ENCODE data around the gene LLGL2. TPM values are rescaled to one million over a fixed set of nuclear protein-coding genes. Genes with fewer than 3 reads are reported as not detected.

Gene LLGL2
- total RNA-seq, 1 donor from 2014 or later = 0.75 TPM

DNA sequence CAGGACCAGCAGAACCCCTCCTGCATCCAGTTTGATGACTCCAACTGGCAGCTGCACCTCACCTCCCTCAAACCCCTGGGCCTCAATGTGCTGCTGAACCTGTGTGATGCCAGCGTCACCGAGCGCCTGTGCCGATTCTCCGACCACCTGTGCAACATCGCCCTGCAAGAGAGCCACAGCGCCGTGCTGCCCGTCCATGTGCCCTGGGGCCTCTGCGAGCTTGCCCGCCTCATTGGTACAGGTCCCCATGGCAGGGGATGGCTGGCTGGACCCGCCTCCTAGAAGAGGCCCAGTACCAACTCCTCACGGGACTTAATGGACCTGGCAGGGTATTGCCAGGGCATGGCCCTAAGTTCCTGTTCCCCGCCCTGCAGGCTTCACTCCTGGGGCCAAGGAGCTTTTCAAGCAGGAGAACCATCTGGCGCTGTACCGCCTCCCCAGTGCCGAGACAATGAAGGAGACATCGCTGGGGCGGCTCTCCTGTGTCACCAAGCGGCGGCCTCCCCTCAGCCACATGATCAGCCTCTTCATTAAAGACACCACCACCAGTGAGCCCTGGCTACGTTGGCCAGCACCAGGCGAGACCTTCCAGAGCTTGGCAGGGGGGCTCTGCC lies 32.8 kb upstream of the LLGL2 start:
- no peak for DNase-seq (ENCODE audit: low read depth)

DNA sequence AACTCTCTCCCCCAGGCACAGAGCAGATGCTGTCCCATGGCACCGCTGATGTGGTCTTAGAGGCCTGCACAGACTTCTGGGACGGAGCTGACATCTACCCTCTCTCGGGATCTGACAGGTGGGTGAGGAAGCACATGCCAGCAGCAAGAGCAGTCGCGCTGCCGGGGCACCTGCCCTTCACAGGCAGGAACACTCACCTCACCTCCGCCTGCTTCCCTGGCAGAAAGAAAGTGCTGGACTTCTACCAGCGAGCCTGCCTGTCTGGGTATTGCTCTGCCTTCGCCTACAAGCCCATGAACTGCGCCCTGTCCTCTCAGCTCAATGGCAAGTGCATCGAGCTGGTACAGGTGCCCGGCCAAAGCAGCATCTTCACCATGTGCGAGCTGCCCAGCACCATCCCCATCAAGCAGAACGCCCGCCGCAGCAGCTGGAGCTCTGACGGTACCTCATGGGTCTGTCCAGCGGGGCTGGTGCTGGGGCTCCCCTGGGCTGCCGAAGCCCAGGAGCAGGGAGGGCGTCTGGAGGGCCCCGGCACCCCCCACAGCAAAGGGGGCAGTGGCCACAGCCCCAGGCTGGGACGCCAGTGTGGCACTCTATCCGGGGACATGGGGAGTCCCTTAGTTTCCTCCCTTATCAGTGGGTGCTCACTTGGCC lies 31.9 kb upstream of the LLGL2 start:
- DNase-seq (ENCODE audit: low read depth) = no peak

DNA sequence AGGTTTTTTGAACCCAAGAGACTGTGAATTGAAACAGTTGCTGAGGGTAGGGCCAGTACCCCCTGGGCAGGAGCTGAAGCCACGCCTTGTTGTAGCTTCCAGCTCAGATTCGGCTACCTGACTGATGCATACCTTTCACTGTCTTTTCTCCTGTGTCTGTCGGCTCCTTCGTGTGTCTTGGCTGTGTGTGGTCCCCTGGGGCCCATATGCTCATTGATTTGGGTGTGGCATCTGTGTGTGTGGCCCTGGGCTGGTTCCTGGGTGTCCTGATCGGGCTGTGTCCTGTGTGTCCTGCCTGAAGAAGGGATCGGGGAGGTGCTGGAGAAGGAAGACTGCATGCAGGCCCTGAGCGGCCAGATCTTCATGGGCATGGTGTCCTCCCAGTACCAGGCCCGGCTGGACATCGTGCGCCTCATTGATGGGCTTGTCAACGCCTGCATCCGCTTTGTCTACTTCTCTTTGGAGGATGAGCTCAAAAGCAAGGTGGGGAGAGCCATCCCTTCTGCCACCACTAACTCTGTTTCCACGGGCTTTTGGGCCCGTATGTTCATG lies 31.1 kb upstream of the LLGL2 start:
- no peak for DNase-seq (ENCODE audit: low read depth)

DNA sequence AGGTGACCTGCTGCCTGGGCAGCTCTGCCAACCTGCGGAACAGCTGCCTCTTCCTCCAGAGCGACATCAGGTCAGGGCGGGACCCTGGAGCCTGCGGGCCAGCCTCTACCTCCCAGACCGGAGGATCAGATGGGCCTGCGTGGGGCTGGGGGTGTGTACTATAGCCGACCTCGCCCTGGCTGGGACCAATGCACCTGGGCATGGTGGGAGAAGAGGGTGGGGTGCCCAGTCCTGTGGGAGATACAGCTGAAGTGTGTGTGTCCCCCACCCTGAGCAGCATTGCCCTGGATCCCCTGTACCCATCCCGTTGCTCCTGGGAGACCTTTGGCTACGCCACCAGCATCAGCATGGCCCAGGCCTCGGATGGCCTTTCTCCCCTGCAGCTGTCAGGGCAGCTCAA lies 29.5 kb upstream of the LLGL2 start:
- DNase-seq (ENCODE audit: low read depth) = no peak

DNA sequence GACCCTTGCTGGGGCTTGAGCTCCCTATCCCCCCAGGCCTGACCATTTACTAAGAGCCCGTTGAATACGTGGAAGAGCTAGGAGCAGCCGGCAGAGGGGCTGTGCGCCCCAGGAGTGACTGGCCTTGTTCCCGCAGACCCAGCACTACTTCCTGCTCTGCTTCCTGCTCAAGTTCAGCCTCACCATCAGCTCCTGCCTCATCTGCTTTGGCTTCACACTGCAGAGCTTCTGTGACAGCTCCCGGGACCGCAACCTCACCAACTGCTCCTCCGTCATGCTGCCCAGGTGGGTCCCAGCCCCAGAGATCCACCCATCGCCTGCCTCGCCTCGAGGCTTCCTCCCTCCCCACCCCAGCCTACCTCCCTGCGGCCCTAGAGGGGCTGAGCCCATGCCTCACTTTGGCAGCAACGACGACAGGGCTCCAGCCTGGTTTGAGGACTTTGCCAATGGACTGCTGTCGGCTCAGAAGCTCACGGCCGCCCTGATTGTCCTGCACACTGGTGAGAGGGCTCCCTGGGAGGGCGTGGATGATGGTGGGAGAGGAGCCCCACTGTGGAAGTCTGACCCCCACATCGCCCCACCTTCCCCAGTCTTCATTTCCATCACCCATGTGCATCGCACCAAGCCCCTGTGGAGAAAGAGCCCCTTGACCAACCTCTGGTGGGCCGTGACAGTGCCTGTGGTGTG lies 27.3 kb upstream of the LLGL2 start:
- no peak for DNase-seq (ENCODE audit: low read depth)

DNA sequence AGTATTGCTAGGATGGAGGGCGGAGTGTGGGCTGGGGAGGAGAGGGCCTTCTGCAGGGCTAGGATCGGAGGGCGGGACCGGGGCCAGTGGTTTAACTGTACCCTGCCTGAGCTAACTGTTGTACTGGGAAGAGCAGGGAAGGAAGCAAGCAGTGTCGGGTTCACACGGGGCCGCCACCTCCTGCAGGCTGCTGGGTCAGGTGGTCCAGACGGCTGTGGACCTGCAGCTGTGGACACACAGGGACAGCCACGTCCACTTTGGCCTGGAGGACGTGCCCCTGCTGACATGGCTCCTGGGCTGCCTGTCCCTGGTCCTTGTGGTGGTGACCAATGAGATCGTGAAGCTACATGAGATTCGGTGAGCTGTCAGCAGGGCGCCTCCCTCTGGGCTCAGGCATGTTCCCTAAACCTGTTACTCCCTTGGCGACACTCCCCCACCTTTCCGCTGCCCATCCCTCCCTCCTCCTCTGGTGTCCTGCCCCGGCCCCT lies 26.7 kb upstream of the LLGL2 start:
- DNase-seq (ENCODE audit: low read depth) = peak; percentile 55

DNA sequence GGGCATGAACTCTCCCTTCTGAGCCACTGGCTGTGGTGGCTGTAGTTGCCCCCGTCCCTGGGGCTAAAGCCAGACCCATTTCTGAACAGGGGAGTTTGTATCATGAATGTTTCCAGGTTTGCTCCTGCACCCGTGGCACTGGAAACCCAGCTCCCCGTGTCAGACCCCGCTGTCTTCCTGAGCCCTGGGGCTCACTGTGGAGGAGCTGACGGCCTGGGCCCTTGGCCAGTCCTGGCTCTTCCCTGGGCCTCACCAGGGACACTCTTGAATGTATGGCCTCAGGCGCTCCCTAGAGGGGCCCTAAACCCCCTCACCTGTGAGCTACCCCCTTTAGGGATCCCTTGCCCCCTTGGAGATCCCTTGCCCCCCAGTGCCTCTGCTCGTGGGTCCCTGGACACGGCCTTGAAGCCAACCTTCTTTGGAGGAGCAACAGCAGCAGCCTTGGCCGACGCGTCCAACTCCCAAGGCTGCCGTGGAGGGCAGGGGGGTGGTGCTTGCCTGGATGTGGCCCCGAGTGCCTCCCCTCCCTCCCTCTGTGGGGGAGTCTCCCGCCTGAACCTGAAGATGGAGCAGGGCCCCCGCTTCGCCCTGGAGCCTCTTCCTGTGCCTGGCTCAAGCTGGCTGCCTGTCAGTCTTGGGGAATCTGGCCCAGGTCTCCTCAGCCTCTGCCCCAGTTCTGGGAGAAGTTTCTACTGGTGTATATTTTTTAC lies 26.0 kb upstream of the LLGL2 start:
- DNase-seq (ENCODE audit: low read depth) = no peak

DNA sequence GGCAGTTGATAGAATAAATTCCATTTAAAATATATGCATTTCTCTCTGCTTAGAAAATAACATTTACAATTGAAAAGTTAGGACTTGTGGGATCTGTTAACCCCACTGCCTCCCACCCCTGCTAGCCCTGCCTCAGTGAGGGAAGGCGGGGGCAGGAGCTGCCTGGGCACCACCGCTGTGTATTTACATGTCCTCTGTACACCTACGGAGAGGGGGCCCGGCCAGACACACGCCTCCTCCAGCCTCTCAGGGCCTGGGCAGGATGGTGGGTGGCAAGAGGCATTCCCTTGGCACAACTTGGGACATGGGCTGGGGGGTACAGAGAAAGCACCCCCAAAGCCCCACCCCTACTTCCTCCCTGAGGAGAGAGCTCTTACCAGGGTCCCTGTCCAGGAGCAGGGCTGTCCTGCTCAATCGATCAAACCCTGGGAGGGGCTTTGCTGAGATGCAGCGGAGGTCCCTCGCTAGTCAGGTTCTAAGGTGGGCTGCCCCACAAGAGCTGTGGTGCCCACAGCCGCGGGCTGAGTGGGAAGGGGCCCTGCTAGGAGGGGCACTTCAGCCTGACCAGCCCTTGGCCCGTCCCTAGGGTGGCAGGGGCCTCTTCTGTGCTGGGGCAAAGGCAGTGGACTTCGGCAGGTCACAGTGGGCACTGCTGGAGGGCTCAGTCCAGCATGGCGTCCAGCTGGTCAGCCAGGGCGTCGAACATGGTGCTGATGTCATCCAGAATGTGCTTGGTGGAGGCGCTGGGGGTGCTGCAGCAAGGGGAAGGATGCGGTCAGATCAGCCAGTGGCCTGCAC lies 24.9 kb upstream of the LLGL2 start:
- DNase-seq (ENCODE audit: low read depth) = no peak

DNA sequence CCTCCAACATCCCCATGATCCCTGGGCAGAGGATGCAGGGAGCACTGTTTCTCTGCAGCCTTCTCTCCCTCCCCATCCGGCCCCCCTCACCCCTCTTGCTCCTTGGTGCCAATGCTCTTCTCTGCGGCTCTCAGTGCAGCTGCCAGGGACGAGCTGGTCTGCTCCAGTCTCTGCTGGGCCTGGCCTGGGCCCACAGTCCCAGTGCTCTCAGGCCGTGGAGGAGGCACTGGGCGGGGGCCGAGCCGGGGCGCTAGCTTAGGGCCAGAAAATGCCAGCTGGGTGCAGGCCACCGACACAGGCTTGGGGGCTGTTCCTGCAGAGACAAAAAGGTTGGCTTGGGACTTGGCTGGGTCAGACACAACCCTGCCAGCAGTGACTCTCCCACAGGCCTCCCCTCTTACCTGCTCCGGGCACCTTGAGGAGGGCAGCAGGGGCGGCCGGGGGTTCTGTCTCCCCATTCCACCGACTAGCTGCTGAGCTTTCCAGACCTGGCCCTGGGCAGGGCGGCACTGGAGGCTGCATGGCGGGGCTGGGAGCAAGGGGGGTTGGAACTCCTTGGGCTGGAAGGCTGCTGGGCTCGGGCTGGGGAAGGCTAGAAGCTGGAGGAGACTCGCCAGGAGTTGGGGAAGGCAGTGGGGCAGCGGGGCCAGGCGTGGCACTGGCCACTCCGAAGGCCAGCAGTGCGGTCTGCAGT lies 24.0 kb upstream of the LLGL2 start:
- no peak for DNase-seq (ENCODE audit: low read depth)

DNA sequence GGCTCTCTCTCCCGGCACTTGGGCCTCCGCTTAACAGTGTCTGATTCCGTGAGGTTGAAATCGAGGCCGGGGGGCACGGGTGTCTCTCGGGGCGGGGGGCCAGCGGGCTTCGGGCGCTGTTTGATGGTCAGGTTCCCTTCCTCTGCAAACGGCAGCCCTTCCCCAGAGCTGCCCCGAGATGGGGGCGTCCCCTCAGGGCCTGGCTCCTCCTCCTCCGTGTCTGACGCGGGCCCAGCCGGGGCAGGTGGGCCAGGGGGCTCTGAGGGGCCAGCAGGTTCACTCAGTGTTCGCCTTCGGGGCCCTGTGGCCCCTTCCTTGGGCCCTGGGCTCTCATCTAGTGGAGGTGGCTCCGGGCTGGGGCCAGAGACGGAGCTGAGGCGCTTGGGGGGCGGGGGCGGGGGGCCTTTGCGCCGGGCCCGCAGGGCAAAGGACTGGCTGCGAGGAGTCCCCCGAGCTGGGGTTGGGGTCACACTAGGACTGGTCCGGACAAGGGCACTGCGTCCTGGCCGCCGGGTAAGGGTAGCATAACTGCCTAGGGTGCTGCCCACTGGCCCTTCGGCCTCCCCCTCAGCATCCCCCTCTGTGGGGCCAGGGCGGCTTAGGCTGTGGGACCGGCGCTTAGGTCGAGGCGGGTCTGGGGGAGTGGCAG lies 23.3 kb upstream of the LLGL2 start:
- no peak for DNase-seq (ENCODE audit: low read depth)

DNA sequence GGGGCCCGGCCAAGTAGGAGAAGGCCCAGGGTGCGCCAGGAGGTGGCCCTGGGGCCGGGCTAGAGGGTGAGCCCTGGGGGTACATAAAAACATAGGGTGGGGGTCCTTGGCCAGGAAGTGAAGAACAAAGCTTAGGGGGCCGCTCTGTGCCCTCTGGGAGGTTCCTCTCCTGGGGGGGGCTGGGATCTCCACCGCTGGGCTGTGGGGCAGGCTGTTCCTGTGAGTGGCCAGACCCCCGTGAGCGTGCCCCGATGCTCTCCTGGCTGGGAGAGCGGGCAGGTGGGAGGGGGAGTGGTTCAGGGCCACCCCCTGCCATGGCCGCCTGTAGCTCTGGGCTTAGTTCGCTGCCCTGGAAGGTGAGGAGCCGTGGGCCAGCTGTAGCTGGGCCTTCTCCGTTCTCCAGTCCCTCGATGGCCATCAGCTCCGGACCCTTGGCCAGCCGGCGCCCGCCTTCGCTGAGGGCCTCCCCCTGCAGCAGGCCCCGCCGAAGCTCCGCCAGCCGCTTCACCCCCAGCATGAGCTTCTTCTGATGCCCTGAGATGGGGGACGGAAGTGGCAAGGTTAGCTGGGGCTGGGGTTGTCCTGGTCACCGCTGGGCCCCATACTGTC lies 22.7 kb upstream of the LLGL2 start:
- no peak for DNase-seq (ENCODE audit: low read depth)

DNA sequence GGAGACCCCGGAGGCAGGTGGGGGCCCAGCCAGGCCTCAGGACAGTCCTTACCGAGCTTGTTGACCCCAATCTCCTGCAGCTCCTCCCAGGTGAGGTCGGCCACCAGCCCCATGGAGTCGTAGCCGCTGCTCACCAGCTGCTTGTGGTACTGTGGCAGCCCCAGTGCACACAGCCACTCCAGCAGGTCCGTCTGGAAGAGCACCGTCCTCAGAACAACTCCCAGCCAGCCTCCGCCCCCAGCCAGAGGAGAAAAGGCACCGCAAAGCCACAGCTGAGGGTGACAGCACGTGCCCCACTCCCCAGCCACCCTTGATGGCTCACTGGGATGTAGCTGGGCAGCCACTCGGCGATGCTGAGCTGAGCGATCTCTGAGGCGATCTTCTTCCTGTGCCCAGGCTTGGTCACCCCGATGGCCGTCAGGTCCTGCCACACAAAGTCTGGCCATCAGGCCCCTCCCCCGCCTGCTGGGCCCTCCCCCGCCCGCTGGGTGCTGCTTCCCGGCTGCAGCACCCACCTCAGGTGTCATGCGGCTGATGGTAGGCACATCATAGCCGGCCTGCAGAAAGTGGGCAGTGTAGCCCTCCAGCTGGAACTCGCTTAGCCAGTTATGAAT lies 22.1 kb upstream of the LLGL2 start:
- no peak for DNase-seq (ENCODE audit: low read depth)

DNA sequence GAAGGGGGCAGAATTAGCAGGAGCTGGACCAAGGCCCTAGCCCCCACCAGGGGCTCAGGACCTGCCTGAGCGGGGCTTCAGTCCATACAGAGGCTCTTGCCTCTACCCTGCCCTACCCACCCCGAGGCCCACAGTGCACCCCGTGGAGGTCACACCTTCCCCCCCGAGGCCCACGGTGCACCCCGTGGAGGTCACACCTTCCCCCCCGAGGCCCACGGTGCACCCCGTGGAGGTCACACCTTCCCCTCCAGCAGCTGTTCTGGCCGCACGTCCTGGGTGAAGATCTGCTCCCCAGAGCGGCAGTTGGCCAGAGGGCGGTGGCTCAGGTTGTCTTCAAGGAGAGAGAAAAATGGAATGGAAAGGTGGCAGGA lies 21.5 kb upstream of the LLGL2 start:
- DNase-seq (ENCODE audit: low read depth) = no peak

DNA sequence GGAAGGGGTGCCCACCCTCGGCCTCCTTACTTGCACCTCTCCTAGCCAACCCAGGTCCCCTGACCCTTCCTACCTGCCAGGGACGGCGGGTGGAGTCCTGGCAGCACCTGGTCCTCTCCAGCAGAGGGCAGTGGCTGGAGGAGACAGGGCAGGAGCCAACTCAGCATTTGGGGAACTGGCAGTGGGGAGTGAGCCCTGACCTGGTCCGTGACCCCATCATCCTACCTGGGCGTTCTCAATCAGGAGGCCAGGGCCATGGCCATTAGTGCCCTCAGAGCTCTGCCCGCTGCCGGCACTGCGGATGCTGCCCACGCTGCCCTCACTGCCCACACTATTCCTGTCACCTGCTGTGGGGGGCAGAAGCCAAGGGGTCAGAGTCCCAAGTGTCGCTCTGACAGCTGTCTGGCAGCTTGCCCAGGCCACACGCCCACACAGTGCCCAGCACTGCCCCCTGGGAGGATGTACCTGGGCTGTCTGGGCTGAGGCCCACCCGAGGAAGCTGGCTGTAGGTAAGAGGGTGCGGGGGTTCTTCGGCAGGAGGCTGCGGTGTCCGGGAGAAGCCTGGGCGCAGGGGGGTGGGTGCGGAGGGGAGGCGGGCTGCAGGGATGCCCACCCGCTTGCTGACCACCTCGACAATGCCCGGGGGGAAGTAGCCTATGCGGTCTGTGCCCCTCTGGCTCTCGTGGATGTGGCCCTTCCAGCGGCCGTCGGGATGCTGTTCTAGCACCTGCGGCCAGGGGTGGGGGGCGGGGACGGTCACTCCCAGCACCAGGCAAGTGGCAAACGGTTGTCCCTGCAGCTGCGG lies 20.9 kb upstream of the LLGL2 start:
- peak; percentile 85 for DNase-seq (ENCODE audit: low read depth)

DNA sequence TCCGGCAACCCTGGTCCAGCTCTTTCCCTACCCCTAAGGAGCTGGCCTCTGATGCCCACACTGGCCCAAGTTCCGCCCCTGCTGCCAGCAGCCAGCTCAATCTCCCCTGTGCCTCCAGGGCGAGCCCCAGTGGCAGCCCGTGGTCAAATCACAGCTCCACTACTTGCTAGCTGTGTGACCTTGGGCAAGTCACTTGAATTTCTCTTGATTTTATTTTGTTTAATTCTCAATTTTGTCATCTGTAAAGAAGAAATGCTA lies 20.4 kb upstream of the LLGL2 start:
- no peak for DNase-seq (ENCODE audit: low read depth)

DNA sequence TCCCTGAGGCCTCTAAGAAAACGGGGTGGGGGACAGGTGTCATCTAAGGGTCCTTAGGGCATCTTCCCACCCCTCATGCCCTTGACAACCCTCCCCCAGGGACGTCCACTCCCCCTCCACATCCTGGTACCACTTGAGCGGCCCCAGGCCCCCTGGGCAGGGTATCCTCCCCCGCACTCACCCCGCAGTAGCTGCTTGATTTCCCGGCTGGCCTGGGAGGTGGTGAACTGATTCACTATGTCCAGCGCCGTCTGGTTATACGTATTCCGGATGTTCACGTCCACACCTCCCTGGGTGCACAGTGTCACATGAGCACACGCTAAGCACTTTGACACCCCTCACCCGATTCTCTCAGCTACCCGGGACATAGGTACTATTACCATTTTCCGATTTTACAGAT lies 19.9 kb upstream of the LLGL2 start:
- no peak for DNase-seq (ENCODE audit: low read depth)

DNA sequence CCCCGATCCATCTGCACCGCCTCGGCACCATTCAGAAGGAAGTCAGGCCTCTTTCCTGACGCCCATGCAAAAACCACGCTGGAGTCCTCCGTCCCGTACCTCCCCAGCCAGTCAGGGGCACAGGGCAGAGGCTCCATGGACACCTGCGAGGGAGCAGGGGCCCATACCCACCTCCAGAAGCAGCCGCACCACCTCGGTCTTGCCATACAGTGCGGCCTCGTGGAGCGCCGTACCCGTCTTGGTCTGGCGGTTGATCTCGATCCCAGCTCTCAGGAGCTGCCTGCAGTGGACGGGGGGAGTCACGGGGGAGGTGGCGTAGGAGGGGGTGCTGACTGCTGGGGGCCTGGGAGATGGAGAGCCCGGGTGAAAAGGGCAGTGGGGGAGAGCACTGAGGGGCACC lies 19.4 kb upstream of the LLGL2 start:
- DNase-seq (ENCODE audit: low read depth) = no peak

DNA sequence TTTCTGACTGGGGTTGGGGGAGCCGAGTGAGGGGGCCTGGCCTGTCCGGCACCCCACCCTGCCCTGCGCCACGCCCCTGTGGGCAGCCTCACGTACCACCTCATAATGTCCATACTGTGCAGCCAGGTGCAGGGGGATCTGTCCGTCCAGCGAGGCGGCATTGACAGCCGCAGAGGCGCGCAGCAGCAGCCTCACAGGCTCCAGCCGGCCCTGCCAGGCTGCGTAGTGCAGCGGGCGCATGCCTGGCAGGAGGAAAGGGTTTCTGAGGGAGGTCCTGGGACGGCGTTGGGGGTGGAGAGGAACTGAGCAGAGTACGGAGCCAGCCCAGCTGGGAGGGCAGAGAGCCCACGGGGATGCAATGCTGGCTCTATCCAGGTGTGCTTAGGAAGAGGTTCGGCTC lies 18.6 kb upstream of the LLGL2 start:
- DNase-seq (ENCODE audit: low read depth) = no peak

All from myocyte (in vitro differentiated cells).